HuH-7 (cell line): ENCODE measurements around the gene UBAC2.

Experiments
- DNase-seq: peaks from one replicate; pipeline ENCODE4 v3.0.0; 2011; ENCODE audit warnings: low spot score

Gene UBAC2

GRCh38 chr13:99361197-99361596 lies 160.5 kb downstream of the UBAC2 start:
- DNase-seq = no peak

- no peak for DNase-seq
These were observed 161.7 kb downstream of the UBAC2 start for GRCh38 chr13:99362362-99362761.

- DNase-seq = no peak
These were observed 162.7 kb downstream of the UBAC2 start for GRCh38 chr13:99363391-99363790.

DNA sequence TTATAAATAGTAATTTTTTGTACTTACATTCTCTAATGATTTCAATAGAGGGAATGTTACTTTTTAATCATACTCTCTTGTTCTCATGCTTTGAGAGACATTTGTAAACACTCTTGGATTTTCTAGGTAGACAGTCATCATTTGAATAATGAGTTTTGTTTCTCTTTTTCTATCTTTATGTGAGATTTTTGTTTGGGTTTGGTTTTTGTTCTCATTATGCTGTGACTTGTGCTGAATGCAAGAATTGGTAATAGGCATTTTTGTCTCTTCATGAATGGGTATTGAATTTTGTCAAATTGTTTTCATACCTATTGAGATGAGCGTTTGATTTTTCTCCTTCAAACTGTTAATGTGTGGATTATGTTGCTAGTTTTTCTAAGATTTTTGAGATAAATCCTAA lies 163.3 kb downstream of the UBAC2 start:
- DNase-seq = no peak

DNA sequence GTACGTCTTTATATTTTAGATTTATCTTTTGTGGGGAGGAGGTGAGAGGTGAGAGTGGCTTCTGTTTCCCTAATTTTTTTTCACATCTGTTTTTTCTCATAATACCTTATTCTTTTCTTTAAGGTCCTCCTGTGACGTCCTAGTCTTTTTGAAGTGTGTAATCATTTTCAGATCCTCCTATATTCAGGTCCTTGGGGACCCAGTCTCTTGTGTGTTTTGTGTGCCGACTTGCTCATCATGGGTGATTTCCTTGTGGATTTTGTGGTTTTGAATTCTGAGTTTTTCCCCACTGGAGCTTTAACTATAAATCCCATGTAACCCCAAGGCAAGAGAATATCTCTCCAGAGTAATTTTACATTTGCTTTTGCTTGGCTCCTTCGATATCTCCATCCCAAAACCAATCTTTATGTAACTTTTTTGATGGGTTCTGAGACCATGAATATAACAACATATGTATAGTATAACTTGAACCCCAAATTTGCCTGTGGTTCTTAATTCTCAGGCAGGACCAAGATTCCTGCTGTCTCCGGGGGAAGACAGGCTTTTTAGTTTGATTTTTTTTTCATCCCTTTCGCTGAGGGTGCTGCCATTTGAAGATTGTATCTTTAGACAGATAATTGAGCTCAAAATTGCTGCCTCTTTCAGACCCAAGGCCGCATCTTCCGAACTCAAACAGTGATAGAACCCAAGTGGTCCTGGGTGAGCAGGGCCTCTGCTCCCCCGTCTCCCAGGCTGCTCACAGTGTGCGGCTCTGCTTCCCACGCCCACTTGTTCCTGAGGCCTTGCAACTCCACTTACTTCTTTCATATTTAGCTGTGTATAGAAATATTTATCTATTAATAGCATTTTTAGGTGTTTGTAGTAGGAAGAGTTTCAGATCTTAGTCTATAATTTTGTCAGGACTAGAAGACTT lies 165.7 kb downstream of the UBAC2 start:
- DNase-seq = no peak

GRCh38 chr13:99367106-99367616 lies 166.5 kb downstream of the UBAC2 start:
- no peak for DNase-seq

DNA sequence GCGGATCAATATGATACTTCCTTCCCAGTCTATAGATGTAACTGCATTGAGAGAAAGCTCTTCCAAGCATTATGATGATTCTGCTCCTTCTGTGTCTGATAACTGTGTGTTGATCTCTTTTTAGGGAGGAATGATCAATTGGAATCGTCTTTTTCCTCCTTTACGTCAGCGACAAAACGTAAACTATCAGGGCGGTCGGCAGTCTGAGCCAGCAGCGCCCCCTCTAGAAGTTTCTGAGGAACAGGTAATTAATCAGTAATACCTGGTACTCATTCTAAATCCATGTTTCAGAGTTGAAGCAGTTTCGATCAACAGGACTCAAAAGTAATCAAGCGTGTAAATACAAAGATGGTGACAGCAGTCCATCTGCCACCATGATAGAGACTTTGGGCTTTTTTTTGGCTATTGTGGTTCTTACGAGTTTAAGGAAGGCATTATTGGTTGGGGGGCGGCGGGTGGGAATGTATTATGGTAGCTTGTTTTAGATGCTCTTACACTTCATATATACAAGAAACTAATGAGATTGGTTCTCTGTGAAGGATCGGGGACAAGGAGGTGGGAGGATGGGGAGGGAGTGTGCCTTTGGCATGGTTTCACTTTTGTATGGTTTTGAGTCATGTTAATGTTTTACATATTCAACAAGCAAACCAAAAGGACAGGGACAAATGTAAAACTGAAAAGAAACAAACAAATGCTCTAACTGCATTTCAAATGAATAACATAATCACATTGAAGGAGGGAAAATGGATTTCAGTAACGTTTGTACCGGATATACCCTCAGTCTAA lies 167.2 kb downstream of the UBAC2 start:
- DNase-seq = no peak

- DNase-seq = no peak
These were observed 170.0 kb downstream of the UBAC2 start for GRCh38 chr13:99370481-99371275.

GRCh38 chr13:99371956-99372355 lies 171.3 kb downstream of the UBAC2 start:
- no peak for DNase-seq

GRCh38 chr13:99373436-99373835 lies 172.8 kb downstream of the UBAC2 start:
- DNase-seq = no peak

GRCh38 chr13:99374169-99374991 lies 173.7 kb downstream of the UBAC2 start:
- DNase-seq = no peak

- DNase-seq = no peak
These were observed 174.5 kb downstream of the UBAC2 start for GRCh38 chr13:99374994-99375737.

DNA sequence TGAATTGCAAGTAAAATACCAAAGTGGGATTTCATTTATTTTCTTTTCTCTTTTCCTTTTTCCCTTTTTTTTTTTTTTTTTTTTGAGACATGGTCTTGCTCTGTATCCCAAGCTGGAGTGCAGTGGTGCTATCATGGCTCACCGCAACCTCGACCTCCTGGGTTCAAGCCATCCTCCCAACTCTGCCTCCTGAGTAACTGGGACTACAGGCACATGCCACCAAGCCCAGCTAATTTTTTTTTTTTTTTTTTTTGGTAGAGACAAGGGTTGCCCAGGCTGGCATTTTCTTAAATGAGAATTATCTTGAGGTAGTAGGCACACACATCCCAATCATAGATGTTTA lies 175.1 kb downstream of the UBAC2 start:
- no peak for DNase-seq

GRCh38 chr13:99376132-99376531 lies 175.5 kb downstream of the UBAC2 start:
- DNase-seq = no peak

GRCh38 chr13:99376924-99377323 lies 176.3 kb downstream of the UBAC2 start:
- no peak for DNase-seq

DNA sequence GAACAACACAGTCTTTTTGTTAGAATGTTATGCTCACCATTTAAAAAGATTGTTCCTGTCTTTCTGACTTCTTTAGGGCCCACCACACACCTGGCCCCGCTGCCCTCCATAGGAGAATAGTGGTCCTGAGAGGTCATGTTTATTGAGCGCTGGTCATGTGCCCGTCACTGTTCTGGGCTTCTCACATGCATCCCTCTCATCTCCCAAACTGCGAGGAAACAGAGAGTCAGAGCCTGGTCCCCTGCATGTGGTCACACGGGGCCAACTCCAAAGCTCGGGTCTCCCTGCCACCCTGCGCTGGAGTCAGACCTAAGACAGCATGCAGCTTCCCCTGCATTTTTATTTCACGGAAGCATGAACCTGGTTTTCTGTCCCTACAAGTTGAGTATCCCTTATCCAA lies 177.0 kb downstream of the UBAC2 start:
- no peak for DNase-seq

- DNase-seq = no peak
These were observed 178.5 kb downstream of the UBAC2 start for GRCh38 chr13:99378985-99379733.

DNA sequence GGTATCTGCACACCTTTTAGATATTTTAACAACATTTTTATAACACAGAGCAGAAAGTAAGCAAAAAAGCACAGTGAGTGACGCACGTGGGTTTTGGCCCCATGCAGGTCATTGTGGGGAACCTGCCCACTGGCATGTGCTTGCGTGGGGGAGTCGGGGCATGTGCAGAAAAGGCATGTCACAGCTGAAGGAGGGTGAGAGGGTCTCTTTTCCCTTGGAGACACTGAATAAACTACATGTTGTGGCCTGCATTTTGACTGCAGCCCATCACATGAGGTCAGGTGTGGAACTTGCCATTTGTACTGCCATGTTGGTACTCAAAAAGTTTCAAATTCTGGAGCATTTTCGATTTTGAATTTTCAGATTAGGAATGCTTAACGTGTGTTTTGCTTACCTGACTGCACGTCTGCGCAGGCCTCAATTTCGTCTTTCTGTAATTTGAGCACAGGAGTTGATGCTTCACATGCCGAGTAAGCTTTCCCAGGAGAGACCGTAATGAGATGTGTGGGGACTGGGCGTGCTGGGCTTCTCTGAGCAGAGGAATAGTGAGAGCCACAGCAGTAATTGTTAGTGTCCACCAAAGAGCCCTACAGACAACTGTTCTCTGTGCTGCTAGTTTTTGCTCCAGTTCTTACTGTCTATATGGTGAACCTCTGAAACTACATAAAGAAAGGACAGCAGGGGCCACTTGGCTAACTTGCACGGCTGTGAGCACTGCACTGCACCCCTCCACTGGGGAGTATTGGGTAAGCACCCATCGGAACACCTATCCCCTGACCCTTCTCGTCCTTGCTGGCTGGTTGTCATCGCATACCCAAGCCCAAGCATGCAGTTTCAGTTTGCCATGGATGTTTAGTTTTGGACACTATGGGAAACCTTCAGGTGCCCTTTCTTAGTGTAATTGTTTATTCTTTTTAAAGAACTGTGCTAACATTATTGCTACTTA lies 179.5 kb downstream of the UBAC2 start:
- no peak for DNase-seq
